Stimulated activated CD8-positive, alpha-beta memory T cell treated with anti-CD3 and anti-CD28 coated beads, Interleukin-7, amount 100 ng/mL, for 48 hours (primary cell): ENCODE data around the gene GMEB2.

ENCODE experiments used
- DNase-seq, 2 donors: peaks; one replicate each; pipeline ENCODE4 v3.0.0-alpha.2; 2020; ENCODE audit warnings: low read depth in 1 of 2; ENCODE audit errors: extremely low read depth in 1 of 2

The GMEB2 gene

GRCh38 chr20:63547725-63548480, 79.0 kb downstream of the GMEB2 start, which contains the start of gene SRMS:
SRMS (minus strand) TSS chr20:63547749; CDS start chr20:63547463, 286 bp downstream.
- no peak for DNase-seq

- no peak for DNase-seq
Observed at GRCh38 chr20:63546956-63547724, 79.8 kb downstream of the GMEB2 start.

GRCh38 chr20:63546256-63546955, 80.5 kb downstream of the GMEB2 start:
- no peak for DNase-seq

GRCh38 chr20:63545814-63546213, 81.1 kb downstream of the GMEB2 start:
- DNase-seq, result no peak

GRCh38 chr20:63544958-63545516, 81.9 kb downstream of the GMEB2 start:
- no peak for DNase-seq

- DNase-seq, result no peak
Observed at GRCh38 chr20:63544241-63544957, 82.5 kb downstream of the GMEB2 start.

- DNase-seq, result no peak
Observed at GRCh38 chr20:63543733-63544132, 83.2 kb downstream of the GMEB2 start.

GRCh38 chr20:63543131-63543530, 83.8 kb downstream of the GMEB2 start:
- DNase-seq, result no peak

GRCh38 chr20:63542696-63543095, 84.2 kb downstream of the GMEB2 start:
- DNase-seq, result no peak

- DNase-seq, result no peak
Observed at GRCh38 chr20:63542031-63542559, 84.8 kb downstream of the GMEB2 start.

GRCh38 chr20:63541371-63541770, 85.5 kb downstream of the GMEB2 start:
- DNase-seq, result no peak

GRCh38 chr20:63540417-63541186, 86.3 kb downstream of the GMEB2 start:
- no peak for DNase-seq

- DNase-seq, result no peak
Observed at GRCh38 chr20:63539441-63540370, 87.2 kb downstream of the GMEB2 start.

- no peak for DNase-seq
Observed at GRCh38 chr20:63539092-63539430, 87.8 kb downstream of the GMEB2 start.

GRCh38 chr20:63538204-63539091, 88.5 kb downstream of the GMEB2 start:
- no peak for DNase-seq
